MCF 10A (cell line): ENCODE results near the gene ARHGAP33. TPM values are rescaled to one million over a fixed set of nuclear protein-coding genes. Genes with fewer than 3 reads are reported as not detected.

Experiments used
- BruUV-seq: library from RNA; stranded (reverse); fragments of 400-500 nt; replicated peaks from 2 replicates; lab custom pipeline; 2021; lab: Mats Ljungman, UMichigan
- CTCF ChIA-PET: fragments of 300-600 bp; sonication (Branson Sonifier 250); formaldehyde crosslinking; extraction: SDS; loops from one replicate; lab custom pipeline; 2021; ENCODE audit warnings: antibody characterized with exemption, inconsistent platforms; lab: Yijun Ruan, JAX
- POLR2A ChIA-PET: fragments of 300-600, 350-650 bp; sonication (Branson Sonifier 250); formaldehyde crosslinking; extraction: SDS; loops from one replicate; lab custom pipeline; 2020; ENCODE audit warnings: antibody characterized with exemption, inconsistent platforms; lab: Yijun Ruan, JAX
- DNase-seq: peaks from one replicate; pipeline ENCODE4 v3.0.0-alpha.2; 2018; ENCODE audit not compliant: unreplicated experiment
- H3K27ac Mint-ChIP-seq: one replicate; pipeline ENCODE4 v1.8.0; 2022; ENCODE audit warnings: mild to moderate bottlenecking, low read depth, mixed read lengths; ENCODE audit not compliant: unreplicated experiment
- H3K27me3 Mint-ChIP-seq: one replicate; pipeline ENCODE4 v1.8.0; 2022; ENCODE audit warnings: mixed read lengths; ENCODE audit not compliant: insufficient read depth, unreplicated experiment
- H3K36me3 Mint-ChIP-seq: one replicate; pipeline ENCODE4 v1.8.0; 2022; ENCODE audit warnings: mild to moderate bottlenecking, moderate library complexity, mixed read lengths; ENCODE audit not compliant: insufficient read depth, unreplicated experiment
- H3K4me1 Mint-ChIP-seq: one replicate; pipeline ENCODE4 v1.8.0; 2022; ENCODE audit warnings: mixed read lengths; ENCODE audit not compliant: insufficient read depth, unreplicated experiment
- H3K4me3 Mint-ChIP-seq: one replicate; pipeline ENCODE4 v1.8.0; 2022; ENCODE audit warnings: mild to moderate bottlenecking, moderate library complexity, mixed read lengths; ENCODE audit not compliant: unreplicated experiment
- H3K9me3 Mint-ChIP-seq: one replicate; pipeline ENCODE4 v1.8.0; 2022; ENCODE audit warnings: mixed read lengths; ENCODE audit not compliant: unreplicated experiment
- CTCF ChIP-seq: fragments of 200-600 bp; IDR thresholded peaks from one replicate; pipeline ENCODE4 v1.8.0; 2022; ENCODE audit warnings: antibody characterized with exemption, mild to moderate bottlenecking; ENCODE audit not compliant: unreplicated experiment
- intact Hi-C: fragments of 100-400 bp; cut with micrococcal nuclease; formaldehyde crosslinking; loops from 2 replicates; pipeline ENCODE4 v1.14.1; 2022
- total RNA-seq: library from RNA; stranded (reverse); gene quantifications from 2 replicates; pipeline ENCODE4 v1.2.3, GENCODE V29; 2022

ARHGAP33 gene
- total RNA-seq, 1 experiment from 2014 or later, result 5.4 TPM

GRCh38 chr19:35751839-35752745 lies 23.3 kb upstream of the ARHGAP33 start:
- BruUV-seq, result no TSS peak
- DNase-seq, result no peak
- Mint-ChIP-seq H3K27ac (no peak overlapping the region), H3K9me3 (no peaks in the 10 kb centered on the region), H3K4me1 (peaks cover 12% of the 10 kb centered on the region), H3K4me3 (no peak overlapping the region), H3K36me3 (peaks cover 14% of the 10 kb centered on the region), H3K27me3 (no peaks in the 10 kb centered on the region)
- TF ChIP-seq CTCF, result no peak
- ChIA-PET CTCF (interaction anchor here (0.5 to 0.8 kb wide), 4 partner anchors 9 to 249 kb away, joined by 3 to 4 read pairs (median 3); no protein-coding TSS in a partner anchor), POLR2A (interaction anchor here (0.9 kb wide), 1 partner anchor 12 kb away, joined by 3 read pairs; no protein-coding TSS in a partner anchor)
- intact Hi-C loops, result no loop called here

- ChIA-PET CTCF (interaction anchor here (0.6 to 0.7 kb wide), 2 partner anchors 178 to 240 kb away, joined by 3 to 4 read pairs; no protein-coding TSS in a partner anchor), POLR2A (no interaction called here)
- Mint-ChIP-seq H3K4me1 (peaks cover 12% of the 10 kb centered on the region), H3K36me3 (peaks cover 15% of the 10 kb centered on the region), H3K9me3 (no peaks in the 10 kb centered on the region), H3K27ac (no peak overlapping the region), H3K4me3 (no peak overlapping the region), H3K27me3 (no peaks in the 10 kb centered on the region)
- no peak for DNase-seq
- no peak for TF ChIP-seq CTCF
- no TSS peak for BruUV-seq
- intact Hi-C loops, result no loop called here
These were observed 22.5 kb upstream of the ARHGAP33 start for GRCh38 chr19:35752746-35753350.

DNA sequence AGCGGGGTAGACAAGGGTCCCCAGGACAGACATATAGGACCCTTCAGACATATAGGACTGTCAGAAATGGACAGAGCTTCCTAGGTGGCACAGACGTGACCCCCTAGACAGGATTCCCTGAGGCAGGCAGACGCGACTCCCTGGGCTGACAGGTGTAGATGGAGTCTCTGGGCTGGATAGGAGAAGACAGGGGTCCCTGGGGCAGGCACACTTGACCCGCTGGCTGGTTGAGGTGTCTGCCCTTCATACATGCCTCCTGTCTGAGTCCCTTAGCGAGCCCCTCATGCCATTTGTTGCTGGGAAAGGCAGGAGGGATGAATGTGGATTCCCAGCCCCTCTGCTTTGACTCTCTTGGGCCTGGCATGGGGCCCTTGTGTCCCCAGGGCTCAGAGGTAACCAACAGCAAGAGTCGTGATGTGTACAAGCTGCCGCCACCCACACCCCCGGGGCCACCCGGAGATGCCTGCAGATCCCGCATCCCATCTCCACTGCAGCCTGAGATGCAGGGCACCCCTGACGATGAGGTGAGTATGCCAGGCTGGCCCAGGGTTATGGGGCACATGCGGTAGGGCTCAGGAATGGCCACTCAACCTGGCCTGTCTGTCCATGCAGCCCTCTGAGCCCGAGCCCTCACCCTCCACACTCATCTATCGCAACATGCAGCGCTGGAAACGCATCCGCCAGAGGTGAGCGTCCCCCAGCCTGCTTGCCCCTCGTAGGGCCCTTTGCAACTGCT lies 21.6 kb upstream of the ARHGAP33 start:
- no peaks in the 10 kb centered on the region for H3K27me3 Mint-ChIP-seq
- ChIA-PET POLR2A (no interaction called here), CTCF (interaction anchor here (0.6 kb wide), 1 partner anchor 71 kb away, joined by 4 read pairs; no protein-coding TSS in a partner anchor)
- H3K4me3 Mint-ChIP-seq, result no peak overlapping the region
- peaks cover 12% of the 10 kb centered on the region for H3K4me1 Mint-ChIP-seq
- H3K27ac Mint-ChIP-seq, result no peak overlapping the region
- intact Hi-C loops, result no loop called here
- no peak for DNase-seq
- TF ChIP-seq CTCF, result no peak
- H3K36me3 Mint-ChIP-seq, result peaks cover 14% of the 10 kb centered on the region
- no TSS peak for BruUV-seq
- H3K9me3 Mint-ChIP-seq, result no peaks in the 10 kb centered on the region
